ENCODE measurements around the gene GHR.
A peak's percentile ranks its signal among the peaks of the same experiment; 100 is the strongest.

Gene GHR

DNA sequence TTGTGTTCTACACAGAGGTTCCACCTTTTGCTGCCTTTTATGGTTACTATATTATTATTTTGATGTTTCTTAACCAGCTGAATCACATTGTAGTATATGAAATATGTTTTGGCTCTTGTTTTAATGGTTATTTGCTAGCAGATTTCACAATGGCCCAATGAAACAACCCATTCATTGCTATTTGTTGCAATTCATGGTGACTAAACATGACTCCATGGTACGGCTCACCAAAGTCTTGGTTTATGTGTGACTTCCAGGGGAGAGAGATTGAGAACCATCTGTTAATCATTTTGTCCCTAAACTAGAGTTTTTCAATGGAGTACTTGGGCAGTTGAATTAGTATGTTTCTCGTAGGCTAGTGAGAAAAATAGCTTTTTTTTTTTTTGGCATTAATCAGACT is 108.4 kb downstream of the GHR start:
- peak in 1 of 2 donors; percentile 86 for DNase-seq (ENCODE audit: low read depth in 2 of 2)
- no peak overlapping the region for H3K4me3 ChIP-seq (replicated peaks in 1 of 2; ENCODE audit: low read depth in 2 of 2, low read length in 2 of 2)
- TF ChIP-seq, protein P1, sequence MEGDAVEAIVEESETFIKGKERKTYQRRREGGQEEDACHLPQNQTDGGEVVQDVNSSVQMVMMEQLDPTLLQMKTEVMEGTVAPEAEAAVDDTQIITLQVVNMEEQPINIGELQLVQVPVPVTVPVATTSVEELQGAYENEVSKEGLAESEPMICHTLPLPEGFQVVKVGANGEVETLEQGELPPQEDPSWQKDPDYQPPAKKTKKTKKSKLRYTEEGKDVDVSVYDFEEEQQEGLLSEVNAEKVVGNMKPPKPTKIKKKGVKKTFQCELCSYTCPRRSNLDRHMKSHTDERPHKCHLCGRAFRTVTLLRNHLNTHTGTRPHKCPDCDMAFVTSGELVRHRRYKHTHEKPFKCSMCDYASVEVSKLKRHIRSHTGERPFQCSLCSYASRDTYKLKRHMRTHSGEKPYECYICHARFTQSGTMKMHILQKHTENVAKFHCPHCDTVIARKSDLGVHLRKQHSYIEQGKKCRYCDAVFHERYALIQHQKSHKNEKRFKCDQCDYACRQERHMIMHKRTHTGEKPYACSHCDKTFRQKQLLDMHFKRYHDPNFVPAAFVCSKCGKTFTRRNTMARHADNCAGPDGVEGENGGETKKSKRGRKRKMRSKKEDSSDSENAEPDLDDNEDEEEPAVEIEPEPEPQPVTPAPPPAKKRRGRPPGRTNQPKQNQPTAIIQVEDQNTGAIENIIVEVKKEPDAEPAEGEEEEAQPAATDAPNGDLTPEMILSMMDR (IDR thresholded peaks at IDR 0.05; ENCODE audit: low read depth, low read length), result no peak

DNA sequence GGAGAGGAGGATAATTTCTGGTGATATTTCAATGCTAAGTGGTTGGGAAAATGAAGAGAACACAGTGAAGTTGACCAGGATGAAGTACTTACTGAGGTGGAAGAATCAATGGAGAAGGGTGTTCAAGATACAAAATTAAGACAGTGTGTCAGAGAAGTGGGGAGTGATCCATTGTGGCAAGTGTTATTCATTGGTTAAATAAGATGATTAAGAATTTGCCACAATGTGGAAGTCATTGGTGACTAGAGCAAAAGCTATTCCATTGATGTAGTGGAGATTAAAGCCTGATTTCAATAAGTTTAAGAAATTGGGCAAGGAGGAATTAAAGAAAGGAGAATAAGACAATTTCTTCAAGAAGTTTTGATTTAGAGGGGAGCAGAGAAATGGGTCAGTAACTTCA is 118.9 kb downstream of the GHR start:
- no peak for DNase-seq (ENCODE audit: low read depth in 2 of 2)
- no peak overlapping the region for H3K4me3 ChIP-seq (replicated peaks in 1 of 2; ENCODE audit: low read depth in 2 of 2, low read length in 2 of 2)
- TF ChIP-seq, protein P1 (IDR thresholded peaks at IDR 0.05; ENCODE audit: low read depth, low read length), result no peak

DNA sequence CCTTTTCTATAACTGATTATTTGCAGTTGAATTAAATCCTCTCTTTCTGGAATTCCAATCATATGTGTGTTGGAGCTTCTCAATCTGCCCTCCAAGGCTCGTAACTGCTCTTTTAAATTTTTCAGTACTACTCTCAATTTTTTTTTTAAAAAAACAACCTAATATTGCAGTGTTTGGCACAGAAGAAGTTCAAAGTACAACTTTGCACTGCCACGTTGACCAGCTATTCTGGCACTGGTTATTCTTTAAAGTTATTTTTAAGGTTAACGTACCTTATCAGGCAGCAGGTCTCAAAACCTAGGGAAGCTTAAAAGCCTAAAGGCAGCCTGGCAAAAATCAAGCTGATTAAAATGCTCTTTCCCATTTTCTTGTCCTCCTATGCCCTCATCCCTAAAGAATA is 120.5 kb downstream of the GHR start:
- TF ChIP-seq, protein P1 (IDR thresholded peaks at IDR 0.05; ENCODE audit: low read depth, low read length), result no peak
- H3K4me3 ChIP-seq (replicated peaks in 1 of 2; ENCODE audit: low read depth in 2 of 2, low read length in 2 of 2), result no peak overlapping the region
- DNase-seq (ENCODE audit: low read depth in 2 of 2), result no peak

DNA sequence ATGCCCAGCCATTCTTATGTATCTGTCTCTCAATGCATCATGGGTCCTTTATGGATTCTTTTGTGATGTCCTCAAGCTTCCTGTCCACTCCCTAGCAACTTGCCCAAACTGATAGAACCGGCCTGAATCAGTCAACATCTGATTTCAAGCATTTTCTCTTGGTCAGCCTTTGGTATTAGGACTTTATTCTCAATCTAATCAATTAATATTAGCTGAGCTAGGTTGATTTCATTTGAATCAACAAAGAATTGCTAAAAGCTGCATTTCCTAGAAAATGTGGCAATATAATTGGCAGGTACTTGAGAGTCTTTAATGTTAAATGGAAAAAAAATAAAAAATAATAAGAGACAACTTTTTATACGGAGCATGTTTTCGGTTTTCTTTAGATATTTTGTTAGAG is 121.8 kb downstream of the GHR start:
- H3K4me3 ChIP-seq (replicated peaks in 1 of 2; ENCODE audit: low read depth in 2 of 2, low read length in 2 of 2), result no peak overlapping the region
- TF ChIP-seq, protein P1 (IDR thresholded peaks at IDR 0.05; ENCODE audit: low read depth, low read length), result no peak
- DNase-seq (ENCODE audit: low read depth in 2 of 2), result no peak

DNA sequence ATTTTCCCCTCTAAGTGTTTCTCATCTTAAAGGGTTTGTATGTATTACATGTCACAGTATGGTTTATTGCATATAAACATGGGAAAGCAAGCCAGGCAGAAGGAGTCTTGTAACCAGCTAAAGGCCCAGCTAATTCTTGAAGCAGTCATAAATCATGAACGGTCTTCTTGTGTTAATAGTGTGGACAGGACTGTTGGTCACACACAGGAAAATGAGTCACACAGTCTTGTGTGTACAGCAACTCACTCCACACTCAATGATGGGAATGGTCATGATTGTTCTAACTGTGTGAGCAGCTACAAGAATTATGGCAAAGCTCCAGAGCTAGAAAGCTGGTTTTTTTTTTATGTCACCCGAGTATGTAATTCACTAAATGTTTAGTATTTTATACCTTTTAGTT is 123.9 kb downstream of the GHR start:
- TF ChIP-seq, protein P1 (IDR thresholded peaks at IDR 0.05; ENCODE audit: low read depth, low read length), result no peak
- H3K4me3 ChIP-seq (replicated peaks in 1 of 2; ENCODE audit: low read depth in 2 of 2, low read length in 2 of 2), result no peak overlapping the region
- DNase-seq (ENCODE audit: low read depth in 2 of 2), result peak; percentile 44 to 90

DNA sequence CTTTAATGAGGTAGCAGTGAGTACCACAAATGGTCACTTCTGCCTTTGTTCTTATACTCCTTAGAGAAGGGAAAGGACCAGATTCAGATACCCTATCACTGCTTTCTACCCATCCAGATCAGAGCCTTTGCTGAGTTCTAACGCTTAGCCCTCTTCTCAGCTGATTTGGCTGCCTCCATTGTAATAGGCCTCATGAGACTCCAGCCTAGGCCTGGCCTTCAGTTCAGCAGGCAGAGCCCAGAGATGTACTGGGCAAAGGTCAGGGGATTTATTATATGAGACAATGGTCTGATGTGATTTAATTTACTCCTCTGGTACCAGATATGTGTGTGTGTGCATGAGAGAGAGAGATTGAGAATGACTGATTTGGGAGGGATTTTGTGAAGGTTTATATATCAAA is 124.7 kb downstream of the GHR start:
- no peak overlapping the region for H3K4me3 ChIP-seq (replicated peaks in 1 of 2; ENCODE audit: low read depth in 2 of 2, low read length in 2 of 2)
- no peak for DNase-seq (ENCODE audit: low read depth in 2 of 2)
- TF ChIP-seq, protein P1 (IDR thresholded peaks at IDR 0.05; ENCODE audit: low read depth, low read length), result no peak

DNA sequence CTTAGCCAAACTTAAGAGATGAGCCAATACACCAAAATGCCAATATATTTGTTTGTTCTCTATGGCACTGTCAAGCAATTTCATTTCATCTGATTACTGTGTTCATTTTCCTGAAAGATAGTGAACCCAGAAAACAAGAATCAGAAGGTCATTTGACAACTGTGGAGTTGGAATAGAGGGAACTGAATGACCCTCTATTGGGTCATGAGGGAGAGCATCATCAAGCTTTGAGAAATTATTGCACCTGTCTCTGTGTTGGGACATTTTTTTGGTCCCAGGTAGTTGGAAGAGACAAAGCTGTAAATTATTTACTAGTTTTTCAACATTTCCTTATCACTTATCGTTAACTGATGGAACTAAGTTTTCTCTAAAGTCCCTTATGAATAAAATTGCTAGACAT is 129.4 kb downstream of the GHR start:
- H3K4me3 ChIP-seq (replicated peaks in 1 of 2; ENCODE audit: low read depth in 2 of 2, low read length in 2 of 2), result no peak overlapping the region
- TF ChIP-seq, protein P1 (IDR thresholded peaks at IDR 0.05; ENCODE audit: low read depth, low read length), result no peak
- DNase-seq (ENCODE audit: low read depth in 2 of 2), result no peak

Data from cardiac fibroblast (primary cell).